Measurements from ENCODE around the gene UBR2.

Gene UBR2

GRCh38 chr6:42674780-42675179 lies 111.0 kb downstream of the UBR2 start:
- TF ChIP-seq, protein P1, sequence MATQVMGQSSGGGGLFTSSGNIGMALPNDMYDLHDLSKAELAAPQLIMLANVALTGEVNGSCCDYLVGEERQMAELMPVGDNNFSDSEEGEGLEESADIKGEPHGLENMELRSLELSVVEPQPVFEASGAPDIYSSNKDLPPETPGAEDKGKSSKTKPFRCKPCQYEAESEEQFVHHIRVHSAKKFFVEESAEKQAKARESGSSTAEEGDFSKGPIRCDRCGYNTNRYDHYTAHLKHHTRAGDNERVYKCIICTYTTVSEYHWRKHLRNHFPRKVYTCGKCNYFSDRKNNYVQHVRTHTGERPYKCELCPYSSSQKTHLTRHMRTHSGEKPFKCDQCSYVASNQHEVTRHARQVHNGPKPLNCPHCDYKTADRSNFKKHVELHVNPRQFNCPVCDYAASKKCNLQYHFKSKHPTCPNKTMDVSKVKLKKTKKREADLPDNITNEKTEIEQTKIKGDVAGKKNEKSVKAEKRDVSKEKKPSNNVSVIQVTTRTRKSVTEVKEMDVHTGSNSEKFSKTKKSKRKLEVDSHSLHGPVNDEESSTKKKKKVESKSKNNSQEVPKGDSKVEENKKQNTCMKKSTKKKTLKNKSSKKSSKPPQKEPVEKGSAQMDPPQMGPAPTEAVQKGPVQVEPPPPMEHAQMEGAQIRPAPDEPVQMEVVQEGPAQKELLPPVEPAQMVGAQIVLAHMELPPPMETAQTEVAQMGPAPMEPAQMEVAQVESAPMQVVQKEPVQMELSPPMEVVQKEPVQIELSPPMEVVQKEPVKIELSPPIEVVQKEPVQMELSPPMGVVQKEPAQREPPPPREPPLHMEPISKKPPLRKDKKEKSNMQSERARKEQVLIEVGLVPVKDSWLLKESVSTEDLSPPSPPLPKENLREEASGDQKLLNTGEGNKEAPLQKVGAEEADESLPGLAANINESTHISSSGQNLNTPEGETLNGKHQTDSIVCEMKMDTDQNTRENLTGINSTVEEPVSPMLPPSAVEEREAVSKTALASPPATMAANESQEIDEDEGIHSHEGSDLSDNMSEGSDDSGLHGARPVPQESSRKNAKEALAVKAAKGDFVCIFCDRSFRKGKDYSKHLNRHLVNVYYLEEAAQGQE (IDR thresholded peaks at IDR 0.05; ENCODE audit: insufficient read depth in 1 of 2, low read depth in 2 of 2, low read length in 2 of 2) = no peak
- TF ChIP-seq FOXP2 (optimal IDR thresholded peaks at IDR 0.05; ENCODE audit: borderline replicate concordance, extremely low read depth, extremely low read length, insufficient read depth) (no peak), SIN3A (IDR thresholded peaks at IDR 0.05; ENCODE audit: borderline replicate concordance, insufficient read depth, low read length) (no peak), TAF1 (IDR thresholded peaks at IDR 0.05; ENCODE audit: borderline replicate concordance, insufficient read depth, low read length) (no peak), POLR2AphosphoS5 (IDR thresholded peaks at IDR 0.05; ENCODE audit: low read depth, low read length) (no peak)

GRCh38 chr6:42679358-42679757 lies 115.5 kb downstream of the UBR2 start:
- TF ChIP-seq TAF1 (IDR thresholded peaks at IDR 0.05; ENCODE audit: borderline replicate concordance, insufficient read depth, low read length) = no peak
- TF ChIP-seq SIN3A (IDR thresholded peaks at IDR 0.05; ENCODE audit: borderline replicate concordance, insufficient read depth, low read length) = no peak
- TF ChIP-seq, protein P1 (IDR thresholded peaks at IDR 0.05; ENCODE audit: insufficient read depth in 1 of 2, low read depth in 2 of 2, low read length in 2 of 2) = no peak
- TF ChIP-seq POLR2AphosphoS5 (IDR thresholded peaks at IDR 0.05; ENCODE audit: low read depth, low read length) = no peak
- no peak for TF ChIP-seq FOXP2 (optimal IDR thresholded peaks at IDR 0.05; ENCODE audit: borderline replicate concordance, extremely low read depth, extremely low read length, insufficient read depth)

GRCh38 chr6:42688281-42688680 lies 124.5 kb downstream of the UBR2 start:
- no peak for TF ChIP-seq SIN3A (IDR thresholded peaks at IDR 0.05; ENCODE audit: borderline replicate concordance, insufficient read depth, low read length)
- no peak for TF ChIP-seq FOXP2 (optimal IDR thresholded peaks at IDR 0.05; ENCODE audit: borderline replicate concordance, extremely low read depth, extremely low read length, insufficient read depth)
- no peak for TF ChIP-seq TAF1 (IDR thresholded peaks at IDR 0.05; ENCODE audit: borderline replicate concordance, insufficient read depth, low read length)
- TF ChIP-seq, protein P1 (IDR thresholded peaks at IDR 0.05; ENCODE audit: insufficient read depth in 1 of 2, low read depth in 2 of 2, low read length in 2 of 2) = no peak
- no peak for TF ChIP-seq POLR2AphosphoS5 (IDR thresholded peaks at IDR 0.05; ENCODE audit: low read depth, low read length)

GRCh38 chr6:42689371-42689770 lies 125.5 kb downstream of the UBR2 start:
- TF ChIP-seq, protein P1 (IDR thresholded peaks at IDR 0.05; ENCODE audit: insufficient read depth in 1 of 2, low read depth in 2 of 2, low read length in 2 of 2) = no peak
- TF ChIP-seq SIN3A (IDR thresholded peaks at IDR 0.05; ENCODE audit: borderline replicate concordance, insufficient read depth, low read length) = no peak
- TF ChIP-seq TAF1 (IDR thresholded peaks at IDR 0.05; ENCODE audit: borderline replicate concordance, insufficient read depth, low read length) = no peak
- no peak for TF ChIP-seq FOXP2 (optimal IDR thresholded peaks at IDR 0.05; ENCODE audit: borderline replicate concordance, extremely low read depth, extremely low read length, insufficient read depth)
- no peak for TF ChIP-seq POLR2AphosphoS5 (IDR thresholded peaks at IDR 0.05; ENCODE audit: low read depth, low read length)
